ENCODE data around the gene DEPDC5.

DEPDC5 gene

DNA sequence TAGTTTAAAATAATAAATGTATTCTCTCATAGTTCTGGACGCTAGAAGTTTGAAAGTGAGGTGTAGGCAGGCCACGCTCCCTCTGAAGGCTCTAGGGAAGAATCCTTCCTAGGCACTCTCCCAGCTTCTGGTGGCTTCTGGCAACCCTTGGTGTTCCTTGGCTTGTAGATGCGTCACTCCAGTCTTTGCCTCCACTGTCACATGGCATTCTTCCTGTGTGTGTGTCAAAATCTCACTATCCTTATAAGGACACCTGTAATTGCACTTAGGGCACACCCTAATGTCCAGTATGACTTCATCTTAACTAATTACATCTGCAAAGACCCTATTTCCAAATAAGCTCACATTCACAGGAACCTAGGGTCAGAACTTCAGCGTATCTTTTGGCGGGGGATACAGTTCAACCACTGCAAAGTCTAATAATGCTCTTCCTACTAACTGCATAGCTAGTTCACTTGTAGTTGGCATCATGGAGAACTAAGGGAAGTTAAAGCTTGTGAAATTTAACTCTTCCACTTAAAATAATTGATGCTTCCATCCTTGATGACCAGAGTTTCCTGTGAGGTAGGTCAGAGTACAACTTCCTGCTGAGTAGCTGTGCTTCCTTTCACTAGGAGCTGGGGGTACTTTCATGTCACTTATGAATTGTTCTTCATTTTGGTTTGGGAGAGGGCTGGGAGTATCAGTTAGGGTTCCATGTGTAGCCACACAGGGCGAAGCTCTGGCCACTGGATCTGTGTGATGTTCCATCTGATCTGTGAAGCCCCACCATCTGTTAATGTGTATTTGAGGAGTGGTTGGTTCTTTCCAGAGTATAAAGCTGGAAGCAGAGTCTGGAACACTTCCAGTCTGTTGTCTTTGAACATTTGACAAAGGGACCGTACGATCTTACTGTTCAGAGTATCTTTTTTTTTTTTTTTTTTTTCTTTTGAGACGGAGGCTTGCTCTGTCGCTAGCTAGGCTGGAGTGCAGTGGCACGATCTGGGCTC is 201.0 kb downstream of the DEPDC5 start:
- TF ChIP-seq FOXP2 (optimal IDR thresholded peaks at IDR 0.05; ENCODE audit: borderline replicate concordance, extremely low read depth, extremely low read length, insufficient read depth) (no peak), SIN3A (IDR thresholded peaks at IDR 0.05; ENCODE audit: borderline replicate concordance, insufficient read depth, low read length) (no peak), POLR2AphosphoS5 (IDR thresholded peaks at IDR 0.05; ENCODE audit: low read depth, low read length) (no peak), TAF1 (IDR thresholded peaks at IDR 0.05; ENCODE audit: borderline replicate concordance, insufficient read depth, low read length) (no peak)
- TF ChIP-seq, protein P1, sequence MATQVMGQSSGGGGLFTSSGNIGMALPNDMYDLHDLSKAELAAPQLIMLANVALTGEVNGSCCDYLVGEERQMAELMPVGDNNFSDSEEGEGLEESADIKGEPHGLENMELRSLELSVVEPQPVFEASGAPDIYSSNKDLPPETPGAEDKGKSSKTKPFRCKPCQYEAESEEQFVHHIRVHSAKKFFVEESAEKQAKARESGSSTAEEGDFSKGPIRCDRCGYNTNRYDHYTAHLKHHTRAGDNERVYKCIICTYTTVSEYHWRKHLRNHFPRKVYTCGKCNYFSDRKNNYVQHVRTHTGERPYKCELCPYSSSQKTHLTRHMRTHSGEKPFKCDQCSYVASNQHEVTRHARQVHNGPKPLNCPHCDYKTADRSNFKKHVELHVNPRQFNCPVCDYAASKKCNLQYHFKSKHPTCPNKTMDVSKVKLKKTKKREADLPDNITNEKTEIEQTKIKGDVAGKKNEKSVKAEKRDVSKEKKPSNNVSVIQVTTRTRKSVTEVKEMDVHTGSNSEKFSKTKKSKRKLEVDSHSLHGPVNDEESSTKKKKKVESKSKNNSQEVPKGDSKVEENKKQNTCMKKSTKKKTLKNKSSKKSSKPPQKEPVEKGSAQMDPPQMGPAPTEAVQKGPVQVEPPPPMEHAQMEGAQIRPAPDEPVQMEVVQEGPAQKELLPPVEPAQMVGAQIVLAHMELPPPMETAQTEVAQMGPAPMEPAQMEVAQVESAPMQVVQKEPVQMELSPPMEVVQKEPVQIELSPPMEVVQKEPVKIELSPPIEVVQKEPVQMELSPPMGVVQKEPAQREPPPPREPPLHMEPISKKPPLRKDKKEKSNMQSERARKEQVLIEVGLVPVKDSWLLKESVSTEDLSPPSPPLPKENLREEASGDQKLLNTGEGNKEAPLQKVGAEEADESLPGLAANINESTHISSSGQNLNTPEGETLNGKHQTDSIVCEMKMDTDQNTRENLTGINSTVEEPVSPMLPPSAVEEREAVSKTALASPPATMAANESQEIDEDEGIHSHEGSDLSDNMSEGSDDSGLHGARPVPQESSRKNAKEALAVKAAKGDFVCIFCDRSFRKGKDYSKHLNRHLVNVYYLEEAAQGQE (IDR thresholded peaks at IDR 0.05; ENCODE audit: insufficient read depth in 1 of 2, low read depth in 2 of 2, low read length in 2 of 2) = no peak

DNA sequence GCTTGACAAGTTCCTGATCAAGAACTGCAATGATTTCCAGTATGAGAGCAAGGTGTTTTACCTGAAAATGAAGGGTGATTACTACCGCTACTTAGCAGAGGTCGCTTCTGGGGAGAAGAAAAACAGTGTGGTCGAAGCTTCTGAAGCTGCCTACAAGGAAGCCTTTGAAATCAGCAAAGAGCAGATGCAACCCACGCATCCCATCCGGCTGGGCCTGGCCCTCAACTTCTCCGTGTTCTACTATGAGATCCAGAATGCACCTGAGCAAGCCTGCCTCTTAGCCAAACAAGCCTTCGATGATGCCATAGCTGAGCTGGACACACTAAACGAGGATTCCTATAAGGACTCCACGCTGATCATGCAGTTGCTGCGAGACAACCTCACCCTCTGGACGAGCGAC is 202.5 kb downstream of the DEPDC5 start:
- TF ChIP-seq TAF1 (IDR thresholded peaks at IDR 0.05; ENCODE audit: borderline replicate concordance, insufficient read depth, low read length) (no peak), SIN3A (IDR thresholded peaks at IDR 0.05; ENCODE audit: borderline replicate concordance, insufficient read depth, low read length) (no peak), POLR2AphosphoS5 (IDR thresholded peaks at IDR 0.05; ENCODE audit: low read depth, low read length) (no peak), FOXP2 (optimal IDR thresholded peaks at IDR 0.05; ENCODE audit: borderline replicate concordance, extremely low read depth, extremely low read length, insufficient read depth) (no peak)
- TF ChIP-seq, protein P1 (IDR thresholded peaks at IDR 0.05; ENCODE audit: insufficient read depth in 1 of 2, low read depth in 2 of 2, low read length in 2 of 2) = no peak
